Caco-2 (cell line): ENCODE data around the gene NT5M. TPM values are rescaled to one million over a fixed set of nuclear protein-coding genes. Genes with fewer than 3 reads are reported as not detected.

Experiments used
- BruUV-seq: library from RNA; stranded (reverse); fragments of 400-500 nt; replicated peaks from 2 replicates; lab custom pipeline; 2021; lab: Mats Ljungman, UMichigan
- CTCF ChIA-PET: fragments of 300-600 bp; sonication (Branson Sonifier 250); formaldehyde crosslinking; loops from one replicate; lab custom pipeline; 2022; ENCODE audit warnings: antibody characterized with exemption; lab: Charles Lee
- POLR2A ChIA-PET: fragments of 300-600 bp; sonication (Branson Sonifier 250); formaldehyde crosslinking; loops from one replicate; lab custom pipeline; 2022; ENCODE audit warnings: antibody characterized with exemption; lab: Charles Lee
- DNase-seq, 2 experiments: peaks; one replicate each; pipeline versions ENCODE4 v3.0.0 to v3.0.0-alpha.2; 2020 to 2022
- H3K27me3 ChIP-seq: replicated peaks from 2 replicates; pipeline ENCODE4 v1.6.0; 2011; ENCODE audit warnings: low read length; ENCODE audit not compliant: control insufficient read depth, insufficient read depth
- H3K36me3 ChIP-seq: 2 replicates; pipeline ENCODE4 v1.5.1; 2011; ENCODE audit warnings: low read length; ENCODE audit not compliant: control insufficient read depth, insufficient read depth
- H3K4me1 ChIP-seq: fragments of 250-450 bp; sonication (Bioruptor Pico); 2 replicates; pipeline ENCODE4 v1.5.1; 2020; ENCODE audit warnings: mild to moderate bottlenecking
- H3K4me3 ChIP-seq: 2 replicates; pipeline ENCODE4 v1.5.1; 2011; ENCODE audit warnings: low read depth, mild to moderate bottlenecking, control low read depth, low read length
- H3K9me3 ChIP-seq: fragments of 250-450 bp; sonication (Bioruptor Pico); 2 replicates; pipeline ENCODE4 v1.5.1; 2020; ENCODE audit warnings: mild to moderate bottlenecking, moderate library complexity
- H3K27ac Mint-ChIP-seq: one replicate; pipeline ENCODE4 v1.8.0; 2022; ENCODE audit warnings: mixed read lengths; ENCODE audit not compliant: unreplicated experiment
- H3K27me3 Mint-ChIP-seq: one replicate; pipeline ENCODE4 v1.8.0; 2022; ENCODE audit warnings: mixed read lengths; ENCODE audit not compliant: insufficient read depth, unreplicated experiment
- H3K36me3 Mint-ChIP-seq: one replicate; pipeline ENCODE4 v1.8.0; 2022; ENCODE audit warnings: mild to moderate bottlenecking, mixed read lengths; ENCODE audit not compliant: insufficient read depth, unreplicated experiment
- H3K4me1 Mint-ChIP-seq: one replicate; pipeline ENCODE4 v1.8.0; 2022; ENCODE audit warnings: low read depth, mixed read lengths; ENCODE audit not compliant: unreplicated experiment
- H3K4me3 Mint-ChIP-seq: one replicate; pipeline ENCODE4 v1.8.0; 2022; ENCODE audit warnings: mild to moderate bottlenecking, moderate library complexity, mixed read lengths; ENCODE audit not compliant: unreplicated experiment
- H3K9me3 Mint-ChIP-seq: one replicate; pipeline ENCODE4 v1.8.0; 2022; ENCODE audit warnings: mixed read lengths; ENCODE audit not compliant: unreplicated experiment
- CTCF ChIP-seq, 2 experiments: fragments of 200-600 bp in 1 of 2; IDR thresholded peaks; 1 replicate in 1 of 2; 2 replicates in 1 of 2; pipeline versions ENCODE4 v1.5.1 to v1.8.0; 2011 to 2022; ENCODE audit warnings: antibody characterized with exemption in 1 of 2, control low read depth in 1 of 2, inconsistent platforms in 1 of 2, low read depth in 1 of 2, low read length in 1 of 2, mild to moderate bottlenecking in 1 of 2, moderate library complexity in 1 of 2; ENCODE audit not compliant: insufficient read depth in 1 of 2, severe bottlenecking in 1 of 2, unreplicated experiment in 1 of 2
- intact Hi-C: fragments of 100-400 bp; cut with micrococcal nuclease; formaldehyde crosslinking; loops from one replicate; pipeline ENCODE4 v1.10.0; 2022; ENCODE audit not compliant: unreplicated experiment
- total RNA-seq: library from RNA; stranded (reverse); gene quantifications from 2 replicates; pipeline ENCODE4 v1.2.3, GENCODE V29; 2022

Gene NT5M
- total RNA-seq, 1 experiment from 2014 or later = 1.3 TPM

DNA sequence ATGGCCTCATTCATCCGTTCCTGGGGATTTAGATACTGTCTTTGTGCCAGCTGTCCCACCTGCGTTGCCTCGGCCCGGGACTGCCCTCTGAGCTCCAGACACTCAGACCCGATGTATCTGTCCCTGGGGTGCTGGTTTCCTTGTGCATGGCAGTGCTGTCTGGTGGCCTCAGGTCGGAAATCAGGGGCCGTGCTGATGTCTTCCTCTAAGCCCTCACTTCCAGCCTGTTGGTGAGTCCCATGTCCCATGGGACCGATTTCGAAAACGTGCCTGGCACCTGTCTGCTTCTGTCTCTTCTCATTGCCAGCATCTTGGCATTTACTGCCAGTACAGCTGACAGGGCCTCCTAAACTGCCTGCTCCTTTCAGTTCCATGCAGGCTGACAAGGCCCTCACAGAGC is 22.1 kb downstream of the NT5M start:
- H3K4me3 ChIP-seq = no peak overlapping the region
- Mint-ChIP-seq H3K4me1 (no peaks in the 10 kb centered on the region), H3K36me3 (no peaks in the 10 kb centered on the region), H3K27ac (no peak overlapping the region), H3K4me3 (no peak overlapping the region), H3K27me3 (no peaks in the 10 kb centered on the region), H3K9me3 (no peaks in the 10 kb centered on the region)
- H3K4me1 ChIP-seq = no peaks in the 10 kb centered on the region
- H3K27me3 ChIP-seq = no peaks in the 10 kb centered on the region
- BruUV-seq = no TSS peak
- no peak for DNase-seq
- H3K9me3 ChIP-seq = no peaks in the 10 kb centered on the region
- no peaks in the 10 kb centered on the region for H3K36me3 ChIP-seq
- TF ChIP-seq CTCF (IDR thresholded peaks at IDR 0.05; ENCODE audit: insufficient read depth in 1 of 2, low read depth in 1 of 2, low read length in 1 of 2, severe bottlenecking in 1 of 2, unreplicated experiment in 1 of 2) = no peak
- intact Hi-C loops = no loop called here
- ChIA-PET POLR2A (no interaction called here), CTCF (no interaction called here)

- no peaks in the 10 kb centered on the region for H3K27me3 Mint-ChIP-seq
These were observed 22.6 kb downstream of the NT5M start for GRCh38 chr17:17325816-17326215.

GRCh38 chr17:17326275-17326875 is 23.2 kb downstream of the NT5M start:
- H3K36me3 ChIP-seq = no peaks in the 10 kb centered on the region
- H3K9me3 Mint-ChIP-seq = no peaks in the 10 kb centered on the region
- no TSS peak for BruUV-seq
- no peak overlapping the region for H3K4me3 ChIP-seq
- no peaks in the 10 kb centered on the region for H3K27me3 ChIP-seq
- H3K4me1 Mint-ChIP-seq = no peaks in the 10 kb centered on the region
- TF ChIP-seq CTCF (IDR thresholded peaks at IDR 0.05; ENCODE audit: insufficient read depth in 1 of 2, low read depth in 1 of 2, low read length in 1 of 2, severe bottlenecking in 1 of 2, unreplicated experiment in 1 of 2) = no peak
- no peaks in the 10 kb centered on the region for H3K27me3 Mint-ChIP-seq
- no peak overlapping the region for H3K27ac Mint-ChIP-seq
- no peak overlapping the region for H3K4me3 Mint-ChIP-seq
- intact Hi-C loops = no loop called here
- no peaks in the 10 kb centered on the region for H3K4me1 ChIP-seq
- CTCF ChIA-PET = no interaction called here
- H3K9me3 ChIP-seq = no peaks in the 10 kb centered on the region
- POLR2A ChIA-PET = no interaction called here
- H3K36me3 Mint-ChIP-seq = no peaks in the 10 kb centered on the region
- no peak for DNase-seq

More at GRCh38 chr17:17325816-17326215, 22.6 kb downstream of the NT5M start:
- no peaks in the 10 kb centered on the region for H3K9me3 ChIP-seq
- Mint-ChIP-seq H3K36me3 (no peaks in the 10 kb centered on the region), H3K4me3 (no peak overlapping the region), H3K9me3 (no peaks in the 10 kb centered on the region), H3K27ac (no peak overlapping the region), H3K4me1 (no peaks in the 10 kb centered on the region)
- no peaks in the 10 kb centered on the region for H3K4me1 ChIP-seq
- no peak for TF ChIP-seq CTCF (IDR thresholded peaks at IDR 0.05; ENCODE audit: insufficient read depth in 1 of 2, low read depth in 1 of 2, low read length in 1 of 2, severe bottlenecking in 1 of 2, unreplicated experiment in 1 of 2)
- CTCF ChIA-PET = no interaction called here
- POLR2A ChIA-PET = no interaction called here
- DNase-seq = no peak
- no peak overlapping the region for H3K4me3 ChIP-seq
- BruUV-seq = no TSS peak
- no peaks in the 10 kb centered on the region for H3K36me3 ChIP-seq
- intact Hi-C loops = no loop called here
- H3K27me3 ChIP-seq = no peaks in the 10 kb centered on the region
